PC-9 (cell line): ENCODE results near the gene ABCA1. TPM values are rescaled to one million over a fixed set of nuclear protein-coding genes. Genes with fewer than 3 reads are reported as not detected.

Source experiments
- BruUV-seq: library from RNA; stranded (reverse); fragments of 400-500 nt; replicated peaks from 2 replicates; lab custom pipeline; 2021; lab: Mats Ljungman, UMichigan
- CTCF ChIA-PET: fragments of 300-600 bp; sonication (Branson Sonifier 250); formaldehyde crosslinking; loops from one replicate; lab custom pipeline; 2022; ENCODE audit warnings: antibody characterized with exemption; lab: Charles Lee
- POLR2A ChIA-PET: fragments of 300-600 bp; sonication (Branson Sonifier 250); formaldehyde crosslinking; loops from one replicate; lab custom pipeline; 2022; ENCODE audit warnings: antibody characterized with exemption; ENCODE audit not compliant: unreplicated experiment; lab: Charles Lee
- DNase-seq, 2 experiments: peaks; one replicate each; pipeline versions ENCODE4 v3.0.0 to v3.0.0-alpha.2; 2015 to 2022; ENCODE audit warnings: mixed read lengths in 1 of 2
- H2AFZ ChIP-seq: fragments of 200-600 bp; sonication (generic); 2 replicates; pipeline ENCODE4 v1.8.1; 2017; ENCODE audit warnings: antibody characterized with exemption
- H3F3A ChIP-seq: fragments of 200-600 bp; sonication (generic); 2 replicates; pipeline ENCODE4 v1.8.1; 2017; ENCODE audit warnings: antibody characterized with exemption, mild to moderate bottlenecking, low read depth; ENCODE audit not compliant: insufficient read depth
- H3K27ac ChIP-seq: fragments of 200-600 bp; sonication (generic); 2 replicates; pipeline ENCODE4 v1.6.1; 2016; ENCODE audit warnings: mixed run types
- H3K27me3 ChIP-seq: fragments of 200-600 bp; sonication (generic); 2 replicates; pipeline ENCODE4 v1.6.1; 2016; ENCODE audit warnings: low read depth, mixed run types; ENCODE audit not compliant: insufficient read depth
- H3K36me3 ChIP-seq: fragments of 200-600 bp; sonication (generic); 2 replicates; pipeline ENCODE4 v1.6.1; 2016; ENCODE audit warnings: low read depth, mixed run types
- H3K4me1 ChIP-seq: fragments of 200-600 bp; sonication (generic); replicated peaks from 2 replicates; pipeline ENCODE4 v1.6.1; 2016; ENCODE audit warnings: mixed run types; ENCODE audit not compliant: insufficient read depth
- H3K4me2 ChIP-seq: fragments of 200-600 bp; sonication (generic); 2 replicates; pipeline ENCODE4 v1.6.1; 2017; ENCODE audit warnings: mixed run types
- H3K4me3 ChIP-seq: fragments of 200-600 bp; sonication (generic); 2 replicates; pipeline ENCODE4 v1.6.1; 2016; ENCODE audit warnings: mixed run types
- H3K79me2 ChIP-seq: fragments of 200-600 bp; sonication (generic); 2 replicates; pipeline ENCODE4 v1.6.1; 2017; ENCODE audit warnings: low read depth, mixed run types
- H3K9me2 ChIP-seq: fragments of 200-600 bp; sonication (generic); 2 replicates; pipeline ENCODE4 v1.8.1; 2017; ENCODE audit warnings: mild to moderate bottlenecking; ENCODE audit not compliant: insufficient read depth
- H3K9me3 ChIP-seq: fragments of 200-600 bp; sonication (generic); 2 replicates; pipeline ENCODE4 v1.8.1; 2016; ENCODE audit warnings: low read depth; ENCODE audit not compliant: insufficient read depth
- H4K20me1 ChIP-seq: fragments of 200-600 bp; sonication (generic); 2 replicates; pipeline ENCODE4 v1.8.1; 2017; ENCODE audit not compliant: insufficient read depth
- EZH2 ChIP-seq: fragments of 200-600 bp; sonication (generic); IDR thresholded peaks from 2 replicates; pipeline ENCODE4 v1.8.0; 2017; ENCODE audit warnings: antibody characterized with exemption, low read depth
- intact Hi-C: fragments of 100-400 bp; cut with micrococcal nuclease; formaldehyde crosslinking; loops from one replicate; pipeline ENCODE4 v1.10.0; 2022; ENCODE audit not compliant: unreplicated experiment
- total RNA-seq: library from RNA; stranded (reverse); gene quantifications from 2 replicates; pipeline ENCODE4 v1.2.3, GENCODE V29; 2021
- TF ChIP-seq, protein P1 (sequence below): fragments of 200-600 bp; sonication (generic); conservative IDR thresholded peaks from 2 replicates; pipeline ENCODE4 v1.6.1; 2017; ENCODE audit warnings: mixed run types, antibody characterized with exemption, mild to moderate bottlenecking, moderate library complexity

Gene ABCA1
- total RNA-seq, 1 experiment from 2014 or later = 38.3 TPM

DNA sequence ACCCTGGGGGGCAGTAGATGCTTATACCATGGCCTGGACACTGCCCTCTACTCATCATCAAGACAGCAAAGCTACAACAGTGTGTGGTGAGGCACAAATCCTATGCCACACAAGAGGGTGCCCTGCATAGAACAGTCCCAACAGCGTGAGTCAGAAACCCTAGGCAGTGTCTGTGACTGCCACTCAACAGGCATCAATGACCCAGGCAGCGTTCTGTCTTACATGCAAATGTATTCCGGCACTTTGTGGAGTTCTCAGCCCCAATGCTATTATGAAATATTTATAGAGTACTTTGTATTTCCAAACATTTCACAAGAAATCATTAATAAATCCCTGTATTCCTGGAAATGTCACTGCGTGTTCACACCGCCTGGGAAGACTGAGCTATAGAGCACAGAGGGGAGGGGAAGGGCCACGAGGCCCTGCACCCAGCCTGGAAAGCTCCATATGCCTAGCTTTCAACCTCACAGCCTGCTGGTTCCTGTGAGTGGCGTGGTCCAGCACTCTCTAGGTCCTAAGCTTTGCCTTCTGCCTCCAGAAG is 86.3 kb downstream of the ABCA1 start:
- ChIA-PET CTCF (no interaction called here), POLR2A (interaction anchor here (0.7 kb wide), 1 partner anchor 87 kb away, joined by 3 read pairs; no protein-coding TSS in a partner anchor)
- Histone ChIP-seq H3K4me1 (no peaks in the 10 kb centered on the region), H3K4me2 (no peak overlapping the region), H3K9me3 (no peaks in the 10 kb centered on the region), H4K20me1 (no peaks in the 10 kb centered on the region; the same call in 1 of the 2 replicates), H3K79me2 (no peaks in the 10 kb centered on the region), H2AFZ (no peak overlapping the region), H3K9me2 (no peaks in the 10 kb centered on the region), H3K27ac (no peak overlapping the region), H3K36me3 (peaks cover 34% of the 10 kb centered on the region), H3F3A (peaks cover 13% of the 10 kb centered on the region; the same call in 1 of the 2 replicates), H3K4me3 (no peak overlapping the region), H3K27me3 (no peaks in the 10 kb centered on the region)
- BruUV-seq = no TSS peak
- intact Hi-C loops = no loop called here
- no peak for DNase-seq
- TF ChIP-seq, protein P1, sequence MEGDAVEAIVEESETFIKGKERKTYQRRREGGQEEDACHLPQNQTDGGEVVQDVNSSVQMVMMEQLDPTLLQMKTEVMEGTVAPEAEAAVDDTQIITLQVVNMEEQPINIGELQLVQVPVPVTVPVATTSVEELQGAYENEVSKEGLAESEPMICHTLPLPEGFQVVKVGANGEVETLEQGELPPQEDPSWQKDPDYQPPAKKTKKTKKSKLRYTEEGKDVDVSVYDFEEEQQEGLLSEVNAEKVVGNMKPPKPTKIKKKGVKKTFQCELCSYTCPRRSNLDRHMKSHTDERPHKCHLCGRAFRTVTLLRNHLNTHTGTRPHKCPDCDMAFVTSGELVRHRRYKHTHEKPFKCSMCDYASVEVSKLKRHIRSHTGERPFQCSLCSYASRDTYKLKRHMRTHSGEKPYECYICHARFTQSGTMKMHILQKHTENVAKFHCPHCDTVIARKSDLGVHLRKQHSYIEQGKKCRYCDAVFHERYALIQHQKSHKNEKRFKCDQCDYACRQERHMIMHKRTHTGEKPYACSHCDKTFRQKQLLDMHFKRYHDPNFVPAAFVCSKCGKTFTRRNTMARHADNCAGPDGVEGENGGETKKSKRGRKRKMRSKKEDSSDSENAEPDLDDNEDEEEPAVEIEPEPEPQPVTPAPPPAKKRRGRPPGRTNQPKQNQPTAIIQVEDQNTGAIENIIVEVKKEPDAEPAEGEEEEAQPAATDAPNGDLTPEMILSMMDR = no peak
- no peak for TF ChIP-seq EZH2

DNA sequence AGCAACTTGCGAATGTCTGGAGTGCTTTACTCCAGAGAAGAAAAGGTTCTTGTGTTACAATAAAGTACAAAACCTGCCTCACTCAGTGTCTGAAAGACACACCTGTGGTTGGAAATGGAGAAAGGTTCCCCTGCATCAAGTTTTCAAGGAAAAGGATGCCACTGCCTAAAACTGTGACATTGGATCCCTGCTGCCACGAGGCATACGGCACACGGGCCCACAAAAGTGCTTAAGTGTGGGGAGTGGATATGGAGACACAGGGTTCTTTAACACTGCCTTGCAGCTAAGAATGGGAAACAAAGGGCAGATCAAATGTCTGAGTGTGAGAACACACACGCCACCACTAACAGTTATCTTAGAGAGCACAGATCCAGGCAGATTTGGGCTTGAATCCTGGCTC is 89.0 kb downstream of the ABCA1 start:
- Histone ChIP-seq H3K27ac (no peak overlapping the region), H3F3A (peaks cover 5% of the 10 kb centered on the region; the same call in 1 of the 2 replicates), H3K9me2 (no peaks in the 10 kb centered on the region), H3K27me3 (no peaks in the 10 kb centered on the region), H3K4me1 (no peaks in the 10 kb centered on the region), H2AFZ (no peak overlapping the region), H3K9me3 (no peaks in the 10 kb centered on the region), H3K36me3 (peaks cover 28% of the 10 kb centered on the region), H3K4me2 (no peak overlapping the region), H3K4me3 (no peak overlapping the region), H4K20me1 (no peaks in the 10 kb centered on the region; the same call in 1 of the 2 replicates), H3K79me2 (no peaks in the 10 kb centered on the region)
- no peak for DNase-seq
- intact Hi-C loops = no loop called here
- CTCF ChIA-PET = interaction anchor here (0.7 kb wide), 1 partner anchor 1573 kb away, joined by 3 read pairs; no protein-coding TSS in a partner anchor
- TF ChIP-seq, protein P1 = no peak
- TF ChIP-seq EZH2 = no peak
- POLR2A ChIA-PET = no interaction called here
- BruUV-seq = no TSS peak

GRCh38 chr9:104836767-104837166 is 91.2 kb downstream of the ABCA1 start:
- DNase-seq = no peak
- Histone ChIP-seq H3K27ac (no peak overlapping the region), H3K36me3 (peaks cover 35% of the 10 kb centered on the region), H3K9me2 (no peaks in the 10 kb centered on the region), H3K4me3 (no peak overlapping the region), H3K4me2 (no peak overlapping the region), H3K79me2 (no peaks in the 10 kb centered on the region), H3K9me3 (no peaks in the 10 kb centered on the region), H3K4me1 (peaks cover 11% of the 10 kb centered on the region; the same call in 1 of the 2 replicates), H4K20me1 (peaks cover 3% of the 10 kb centered on the region; the same call in 1 of the 2 replicates), H2AFZ (no peak overlapping the region), H3K27me3 (no peaks in the 10 kb centered on the region), H3F3A (peaks cover 10% of the 10 kb centered on the region; the same call in 1 of the 2 replicates)
- CTCF ChIA-PET = no interaction called here
- intact Hi-C loops = no loop called here
- POLR2A ChIA-PET = interaction anchor here (0.6 kb wide), 1 partner anchor 90 kb away, joined by 5 read pairs; no protein-coding TSS in a partner anchor
- BruUV-seq = no TSS peak
- TF ChIP-seq, protein P1 = no peak
- no peak for TF ChIP-seq EZH2
